ENCODE measurements around the gene NACA2. TPM values are rescaled to one million over a fixed set of nuclear protein-coding genes. Genes with fewer than 3 reads are reported as not detected.

NACA2 gene
- total and polyA plus RNA-seq, 2 of the 13 experiments (the other 11 are each of a cell fraction or from before 2014, with no cell fraction given) = 0.21 TPM; not detected in 1

DNA sequence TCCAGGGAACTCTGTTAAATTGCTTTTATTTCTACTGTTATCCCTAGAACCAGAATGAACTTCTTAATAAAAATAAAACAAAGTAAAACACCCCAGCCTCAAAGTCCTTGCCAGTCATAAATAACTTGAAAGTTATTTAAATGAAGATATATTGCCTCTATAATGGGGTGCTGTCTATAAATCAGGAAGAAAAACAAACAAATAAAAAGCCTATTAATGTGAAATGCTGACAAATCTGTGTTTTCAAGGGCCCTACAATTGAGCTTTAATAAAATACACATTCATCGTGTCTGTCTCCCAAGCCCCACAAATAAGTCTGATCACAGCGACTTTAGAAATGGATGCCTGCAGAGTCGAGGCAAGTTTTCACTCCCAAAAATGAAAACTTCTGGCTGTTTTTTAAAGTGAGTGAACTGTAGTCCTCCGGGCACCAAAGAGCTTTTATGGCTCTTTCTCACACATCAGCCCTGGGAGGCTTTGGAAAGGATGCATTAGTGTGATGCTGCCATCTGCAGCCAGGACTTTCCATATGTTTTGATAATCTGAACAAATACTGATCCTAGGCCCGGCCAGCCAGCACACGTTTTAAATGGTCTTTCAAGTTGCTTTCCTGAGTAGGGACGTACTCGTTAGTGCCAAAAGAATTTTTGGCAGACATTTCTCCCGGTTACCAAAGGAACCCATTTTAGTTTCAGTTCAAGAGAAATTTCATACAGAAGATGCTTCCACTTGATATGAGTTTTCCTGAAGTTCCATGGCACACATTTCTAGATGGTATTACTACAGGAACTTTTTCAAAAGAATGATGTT, 16.3 kb downstream of the NACA2 start (continued):
- TF ChIP-seq PHF8 (CRISPR knock-in tag; IDR thresholded peaks at IDR 0.05) = no peak
- no peak for TF ChIP-seq DR1 (CRISPR knock-in tag; IDR thresholded peaks at IDR 0.05)
- no peak for TF ChIP-seq HNRNPK (IDR thresholded peaks at IDR 0.05; ENCODE audit: low read depth, low read length, poor library complexity, severe bottlenecking)
- TF ChIP-seq SAP130 (CRISPR knock-in tag; IDR thresholded peaks at IDR 0.05; ENCODE audit: low read depth) = peak; percentile 47; the same call in 1 of the 2 replicates
- TF ChIP-seq KDM5A (IDR thresholded peaks at IDR 0.05; ENCODE audit: borderline replicate concordance, low read length) = no peak
- TF ChIP-seq, protein P1, sequence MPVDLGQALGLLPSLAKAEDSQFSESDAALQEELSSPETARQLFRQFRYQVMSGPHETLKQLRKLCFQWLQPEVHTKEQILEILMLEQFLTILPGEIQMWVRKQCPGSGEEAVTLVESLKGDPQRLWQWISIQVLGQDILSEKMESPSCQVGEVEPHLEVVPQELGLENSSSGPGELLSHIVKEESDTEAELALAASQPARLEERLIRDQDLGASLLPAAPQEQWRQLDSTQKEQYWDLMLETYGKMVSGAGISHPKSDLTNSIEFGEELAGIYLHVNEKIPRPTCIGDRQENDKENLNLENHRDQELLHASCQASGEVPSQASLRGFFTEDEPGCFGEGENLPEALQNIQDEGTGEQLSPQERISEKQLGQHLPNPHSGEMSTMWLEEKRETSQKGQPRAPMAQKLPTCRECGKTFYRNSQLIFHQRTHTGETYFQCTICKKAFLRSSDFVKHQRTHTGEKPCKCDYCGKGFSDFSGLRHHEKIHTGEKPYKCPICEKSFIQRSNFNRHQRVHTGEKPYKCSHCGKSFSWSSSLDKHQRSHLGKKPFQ (CRISPR knock-in tag; IDR thresholded peaks at IDR 0.05; ENCODE audit: insufficient replicate concordance) = no peak
- TF ChIP-seq TEAD3 (CRISPR knock-in tag; optimal IDR thresholded peaks at IDR 0.05; ENCODE audit: borderline replicate concordance) = no peak
- TF ChIP-seq CHCHD3 (CRISPR knock-in tag; IDR thresholded peaks at IDR 0.05) = no peak
- TF ChIP-seq, protein P2, sequence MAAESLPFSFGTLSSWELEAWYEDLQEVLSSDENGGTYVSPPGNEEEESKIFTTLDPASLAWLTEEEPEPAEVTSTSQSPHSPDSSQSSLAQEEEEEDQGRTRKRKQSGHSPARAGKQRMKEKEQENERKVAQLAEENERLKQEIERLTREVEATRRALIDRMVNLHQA (CRISPR knock-in tag; IDR thresholded peaks at IDR 0.05) = no peak
- no peak for TF ChIP-seq ZFP82 (CRISPR knock-in tag; IDR thresholded peaks at IDR 0.05; ENCODE audit: borderline replicate concordance)
- TF ChIP-seq KDM2A (CRISPR knock-in tag; IDR thresholded peaks at IDR 0.05; ENCODE audit: borderline replicate concordance, low read depth) = 0 out of 2 replicates have a peak, but pooled peaks have one; percentile 36
- no peak for TF ChIP-seq THYN1 (CRISPR knock-in tag; IDR thresholded peaks at IDR 0.05; ENCODE audit: borderline replicate concordance, low read depth)
- TF ChIP-seq ZIK1 (CRISPR knock-in tag; IDR thresholded peaks at IDR 0.05; ENCODE audit: borderline replicate concordance, low read depth) = no peak
- TF ChIP-seq ZNF510 (CRISPR knock-in tag; IDR thresholded peaks at IDR 0.05; ENCODE audit: low read depth) = no peak
- TF ChIP-seq ZNF879 (CRISPR knock-in tag; IDR thresholded peaks at IDR 0.05) = no peak
- no peak for TF ChIP-seq U2AF2 (IDR thresholded peaks at IDR 0.05; ENCODE audit: low read depth, low read length)
- TF ChIP-seq SKI (IDR thresholded peaks at IDR 0.05; ENCODE audit: partially characterized antibody) = no peak
- TF ChIP-seq ZNF180 (CRISPR knock-in tag; IDR thresholded peaks at IDR 0.05; ENCODE audit: borderline replicate concordance, low read depth) = no peak
- TF ChIP-seq FOXK1 (CRISPR knock-in tag; IDR thresholded peaks at IDR 0.05; ENCODE audit: borderline replicate concordance, low read depth) = 0 out of 2 replicates have a peak, but pooled peaks have one; percentile 13
- no peak for TF ChIP-seq REXO4 (CRISPR knock-in tag; IDR thresholded peaks at IDR 0.05; ENCODE audit: borderline replicate concordance)
- TF ChIP-seq, protein P3, sequence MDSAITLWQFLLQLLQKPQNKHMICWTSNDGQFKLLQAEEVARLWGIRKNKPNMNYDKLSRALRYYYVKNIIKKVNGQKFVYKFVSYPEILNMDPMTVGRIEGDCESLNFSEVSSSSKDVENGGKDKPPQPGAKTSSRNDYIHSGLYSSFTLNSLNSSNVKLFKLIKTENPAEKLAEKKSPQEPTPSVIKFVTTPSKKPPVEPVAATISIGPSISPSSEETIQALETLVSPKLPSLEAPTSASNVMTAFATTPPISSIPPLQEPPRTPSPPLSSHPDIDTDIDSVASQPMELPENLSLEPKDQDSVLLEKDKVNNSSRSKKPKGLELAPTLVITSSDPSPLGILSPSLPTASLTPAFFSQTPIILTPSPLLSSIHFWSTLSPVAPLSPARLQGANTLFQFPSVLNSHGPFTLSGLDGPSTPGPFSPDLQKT (CRISPR knock-in tag; IDR thresholded peaks at IDR 0.05; ENCODE audit: borderline replicate concordance) = no peak
- no peak for TF ChIP-seq PHF21A (CRISPR knock-in tag; IDR thresholded peaks at IDR 0.05)
- TF ChIP-seq, protein P4, sequence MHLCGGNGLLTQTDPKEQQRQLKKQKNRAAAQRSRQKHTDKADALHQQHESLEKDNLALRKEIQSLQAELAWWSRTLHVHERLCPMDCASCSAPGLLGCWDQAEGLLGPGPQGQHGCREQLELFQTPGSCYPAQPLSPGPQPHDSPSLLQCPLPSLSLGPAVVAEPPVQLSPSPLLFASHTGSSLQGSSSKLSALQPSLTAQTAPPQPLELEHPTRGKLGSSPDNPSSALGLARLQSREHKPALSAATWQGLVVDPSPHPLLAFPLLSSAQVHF (CRISPR knock-in tag; IDR thresholded peaks at IDR 0.05) = no peak
- no peak for TF ChIP-seq ZNF615 (CRISPR knock-in tag; IDR thresholded peaks at IDR 0.05; ENCODE audit: borderline replicate concordance)
- TF ChIP-seq, protein P5, sequence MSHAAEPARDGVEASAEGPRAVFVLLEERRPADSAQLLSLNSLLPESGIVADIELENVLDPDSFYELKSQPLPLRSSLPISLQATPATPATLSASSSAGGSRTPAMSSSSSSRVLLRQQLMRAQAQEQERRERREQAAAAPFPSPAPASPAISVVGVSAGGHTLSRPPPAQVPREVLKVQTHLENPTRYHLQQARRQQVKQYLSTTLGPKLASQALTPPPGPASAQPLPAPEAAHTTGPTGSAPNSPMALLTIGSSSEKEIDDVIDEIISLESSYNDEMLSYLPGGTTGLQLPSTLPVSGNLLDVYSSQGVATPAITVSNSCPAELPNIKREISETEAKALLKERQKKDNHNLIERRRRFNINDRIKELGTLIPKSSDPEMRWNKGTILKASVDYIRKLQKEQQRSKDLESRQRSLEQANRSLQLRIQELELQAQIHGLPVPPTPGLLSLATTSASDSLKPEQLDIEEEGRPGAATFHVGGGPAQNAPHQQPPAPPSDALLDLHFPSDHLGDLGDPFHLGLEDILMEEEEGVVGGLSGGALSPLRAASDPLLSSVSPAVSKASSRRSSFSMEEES (CRISPR knock-in tag; IDR thresholded peaks at IDR 0.05) = no peak

Data from HepG2 (cell line).